ENCODE data around the gene SNX3. TPM values are rescaled to one million over a fixed set of nuclear protein-coding genes. Genes with fewer than 3 reads are reported as not detected.

SNX3 gene
- total RNA-seq, 1 experiment from 2014 or later, result 80.7 TPM

DNA sequence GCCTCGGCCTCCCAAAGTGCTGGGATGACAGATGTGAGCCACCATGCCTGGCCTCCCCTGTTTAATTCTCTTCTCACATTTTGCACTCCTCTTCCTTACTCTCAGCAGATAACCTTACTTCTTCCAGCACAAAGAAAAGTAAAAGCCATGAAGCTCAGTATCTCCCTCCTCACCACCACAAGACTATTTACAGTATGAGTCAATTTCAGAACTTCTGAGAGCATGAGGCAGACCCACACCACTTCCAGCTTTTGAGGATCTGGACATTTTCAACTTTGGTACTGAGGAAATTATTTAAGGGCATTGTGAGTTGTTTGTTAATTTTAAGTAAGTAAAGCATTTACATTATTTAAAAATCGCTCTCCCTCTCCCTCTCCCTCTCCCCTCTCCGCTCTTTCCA, 8.0 kb upstream of the SNX3 start:
- H3K36me3 Mint-ChIP-seq (ENCODE audit: insufficient read depth in 1 of 3, low read depth in 3 of 3), result peaks cover 0 to 7% (median 0%) of the 10 kb centered on the region in 3 experiments; a peak in 2 of 7 replicates
- Histone ChIP-seq H4K8ac (replicated peaks; ENCODE audit: insufficient read length, low read depth, low read length) (no peak overlapping the region), H4K20me1 (ENCODE audit: control insufficient read depth, insufficient read depth, insufficient read length) (no peaks in the 10 kb centered on the region), H3K4me2 (ENCODE audit: insufficient read depth, insufficient read length, low read length) (no peak overlapping the region), H2BK15ac (ENCODE audit: low read depth, low read length) (no peak overlapping the region), H3K14ac (ENCODE audit: insufficient read depth, low read length) (no peak overlapping the region), H3K79me2 (ENCODE audit: insufficient read depth, low read length) (no peaks in the 10 kb centered on the region), H3K27me3 (ENCODE audit: insufficient read depth, low read length) (no peaks in the 10 kb centered on the region), H3K9ac (ENCODE audit: extremely low read depth, insufficient read length, low read length) (no peak overlapping the region), H2AK5ac (ENCODE audit: insufficient read length, low read length) (no peak overlapping the region), H3T11ph (ENCODE audit: low read length) (no peak overlapping the region), H2BK12ac (ENCODE audit: insufficient read length, low read depth, low read length) (no peak overlapping the region), H4K91ac (ENCODE audit: insufficient read length, low read depth, low read length) (no peak overlapping the region), H3K18ac (ENCODE audit: insufficient read length, low read depth, low read length) (no peak overlapping the region), H3K23ac (ENCODE audit: insufficient read length, low read depth, low read length) (no peak overlapping the region), H3K27ac (ENCODE audit: insufficient read length, low read depth, low read length) (no peak overlapping the region), H3K23me2 (ENCODE audit: insufficient read length, low read depth, low read length, poor library complexity, severe bottlenecking) (no peaks in the 10 kb centered on the region), H4K5ac (ENCODE audit: insufficient read length, low read depth, low read length) (no peak overlapping the region), H3K9me3 (ENCODE audit: control insufficient read depth, low read depth, low read length) (no peaks in the 10 kb centered on the region), H3K4ac (ENCODE audit: low read depth, low read length) (no peak overlapping the region), H3K56ac (ENCODE audit: insufficient read length, low read depth, low read length) (no peak overlapping the region), H2BK5ac (ENCODE audit: insufficient read length, low read length) (no peak overlapping the region), H2BK120ac (ENCODE audit: low read depth, low read length, poor library complexity, severe bottlenecking) (no peak overlapping the region), H2BK20ac (ENCODE audit: low read depth, low read length, poor library complexity, severe bottlenecking) (no peak overlapping the region), H2AFZ (ENCODE audit: low read length) (no peak overlapping the region), H3K79me1 (ENCODE audit: insufficient read depth, low read depth, low read length, poor library complexity, severe bottlenecking) (no peaks in the 10 kb centered on the region), H3K4me1 (ENCODE audit: insufficient read depth, low read length) (no peaks in the 10 kb centered on the region)
- peaks cover 0 to 2% of the 10 kb centered on the region in 2 experiments; a peak in 1 of 4 replicates for H3K4me1 Mint-ChIP-seq
- H3K27ac Mint-ChIP-seq, result no peak overlapping the region
- TF ChIP-seq, protein P1, sequence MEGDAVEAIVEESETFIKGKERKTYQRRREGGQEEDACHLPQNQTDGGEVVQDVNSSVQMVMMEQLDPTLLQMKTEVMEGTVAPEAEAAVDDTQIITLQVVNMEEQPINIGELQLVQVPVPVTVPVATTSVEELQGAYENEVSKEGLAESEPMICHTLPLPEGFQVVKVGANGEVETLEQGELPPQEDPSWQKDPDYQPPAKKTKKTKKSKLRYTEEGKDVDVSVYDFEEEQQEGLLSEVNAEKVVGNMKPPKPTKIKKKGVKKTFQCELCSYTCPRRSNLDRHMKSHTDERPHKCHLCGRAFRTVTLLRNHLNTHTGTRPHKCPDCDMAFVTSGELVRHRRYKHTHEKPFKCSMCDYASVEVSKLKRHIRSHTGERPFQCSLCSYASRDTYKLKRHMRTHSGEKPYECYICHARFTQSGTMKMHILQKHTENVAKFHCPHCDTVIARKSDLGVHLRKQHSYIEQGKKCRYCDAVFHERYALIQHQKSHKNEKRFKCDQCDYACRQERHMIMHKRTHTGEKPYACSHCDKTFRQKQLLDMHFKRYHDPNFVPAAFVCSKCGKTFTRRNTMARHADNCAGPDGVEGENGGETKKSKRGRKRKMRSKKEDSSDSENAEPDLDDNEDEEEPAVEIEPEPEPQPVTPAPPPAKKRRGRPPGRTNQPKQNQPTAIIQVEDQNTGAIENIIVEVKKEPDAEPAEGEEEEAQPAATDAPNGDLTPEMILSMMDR (conservative IDR thresholded peaks at IDR 0.05), result no peak
- H3K27me3 Mint-ChIP-seq (ENCODE audit: low read depth), result no peaks in the 10 kb centered on the region
- H3K4me3 Mint-ChIP-seq, result no peak overlapping the region
- no CpG with 5 or more reads among the region's 3 CpGs for WGBS (ENCODE audit: extremely low coverage, insufficient read length, low lambda C conversion rate)
- DNase-seq, result no peak
- H3K9me3 Mint-ChIP-seq, result peaks cover 0 to 6% of the 10 kb centered on the region in 2 experiments; a peak in 3 of 5 replicates

All from H9 (cell line).